Suppressor macrophage (primary cell): ENCODE results near the gene SGK2.

Source experiments
- DNase-seq, 4 experiments: peaks; one replicate each; pipeline ENCODE4 v3.0.0-alpha.2; 2020 to 2022
- total RNA-seq, 17 experiments: gene quantifications; one replicate each; lab custom pipeline; 2026; ENCODE audit warnings: mixed read lengths in 6 of 17, inconsistent platforms in 3 of 17; lab: John Stamatoyannopoulos, UW

SGK2 gene
- total RNA-seq, result 0 to 4.0 (median 0.03) reads per million in 17 experiments

- peak; percentile 5 to 34 (median 24) for DNase-seq
Measured at GRCh38 chr20:43558412-43559146, at the start of gene SGK2. TSS of gene SGK2 (plus strand) at chr20:43559027. CDS start at chr20:43566496, 7,469 bp downstream.

GRCh38 chr20:43511879-43512278 is 46.9 kb upstream of the SGK2 start:
- DNase-seq, result no peak

- no peak for DNase-seq
Measured at GRCh38 chr20:43513372-43513930, 45.4 kb upstream of the SGK2 start.

GRCh38 chr20:43513931-43514647 is 44.7 kb upstream of the SGK2 start:
- peak; percentile 97 to 98 (median 98) for DNase-seq

GRCh38 chr20:43514648-43514999 is 44.2 kb upstream of the SGK2 start:
- peak in 2 of 4 experiments; percentile 27 to 39 for DNase-seq

- no peak for DNase-seq
Measured at GRCh38 chr20:43515628-43516027, 43.2 kb upstream of the SGK2 start.

- DNase-seq, result no peak
Measured at GRCh38 chr20:43516251-43516824, 42.5 kb upstream of the SGK2 start.

- DNase-seq, result no peak
Measured at GRCh38 chr20:43520074-43520630, 38.7 kb upstream of the SGK2 start.

- DNase-seq, result no peak
Measured at GRCh38 chr20:43525021-43525420, 33.8 kb upstream of the SGK2 start.

GRCh38 chr20:43528258-43528875 is 30.5 kb upstream of the SGK2 start:
- DNase-seq, result no peak

GRCh38 chr20:43529051-43529450 is 29.8 kb upstream of the SGK2 start:
- DNase-seq, result no peak

- no peak for DNase-seq
Measured at GRCh38 chr20:43529457-43530153, 29.2 kb upstream of the SGK2 start.

GRCh38 chr20:43530321-43531090 is 28.3 kb upstream of the SGK2 start:
- DNase-seq, result no peak

GRCh38 chr20:43531091-43531443 is 27.8 kb upstream of the SGK2 start:
- DNase-seq, result no peak

- DNase-seq, result no peak
Measured at GRCh38 chr20:43532416-43533055, 26.3 kb upstream of the SGK2 start.

- DNase-seq, result no peak
Measured at GRCh38 chr20:43533060-43533459, 25.8 kb upstream of the SGK2 start.

- DNase-seq, result no peak
Measured at GRCh38 chr20:43534016-43534415, 24.8 kb upstream of the SGK2 start.

- DNase-seq, result no peak
Measured at GRCh38 chr20:43534791-43535350, 24.0 kb upstream of the SGK2 start.

GRCh38 chr20:43535370-43536004 is 23.3 kb upstream of the SGK2 start:
- no peak for DNase-seq
